AG10803 (cell line): ENCODE measurements around the gene NUDT16.

Experiments
- DNase-seq: peaks from one replicate; pipeline ENCODE4 v3.0.0; 2010; ENCODE audit warnings: low read depth
- H3K4me3 ChIP-seq: 2 replicates; pipeline ENCODE4 v1.5.1; 2011; ENCODE audit warnings: mild to moderate bottlenecking, low read length, control low read depth
- TF ChIP-seq, protein P1 (sequence below): conservative IDR thresholded peaks from 2 replicates; pipeline ENCODE4 v1.5.1; 2011; ENCODE audit warnings: mild to moderate bottlenecking, low read length, control low read depth, inconsistent platforms

Gene NUDT16

DNA sequence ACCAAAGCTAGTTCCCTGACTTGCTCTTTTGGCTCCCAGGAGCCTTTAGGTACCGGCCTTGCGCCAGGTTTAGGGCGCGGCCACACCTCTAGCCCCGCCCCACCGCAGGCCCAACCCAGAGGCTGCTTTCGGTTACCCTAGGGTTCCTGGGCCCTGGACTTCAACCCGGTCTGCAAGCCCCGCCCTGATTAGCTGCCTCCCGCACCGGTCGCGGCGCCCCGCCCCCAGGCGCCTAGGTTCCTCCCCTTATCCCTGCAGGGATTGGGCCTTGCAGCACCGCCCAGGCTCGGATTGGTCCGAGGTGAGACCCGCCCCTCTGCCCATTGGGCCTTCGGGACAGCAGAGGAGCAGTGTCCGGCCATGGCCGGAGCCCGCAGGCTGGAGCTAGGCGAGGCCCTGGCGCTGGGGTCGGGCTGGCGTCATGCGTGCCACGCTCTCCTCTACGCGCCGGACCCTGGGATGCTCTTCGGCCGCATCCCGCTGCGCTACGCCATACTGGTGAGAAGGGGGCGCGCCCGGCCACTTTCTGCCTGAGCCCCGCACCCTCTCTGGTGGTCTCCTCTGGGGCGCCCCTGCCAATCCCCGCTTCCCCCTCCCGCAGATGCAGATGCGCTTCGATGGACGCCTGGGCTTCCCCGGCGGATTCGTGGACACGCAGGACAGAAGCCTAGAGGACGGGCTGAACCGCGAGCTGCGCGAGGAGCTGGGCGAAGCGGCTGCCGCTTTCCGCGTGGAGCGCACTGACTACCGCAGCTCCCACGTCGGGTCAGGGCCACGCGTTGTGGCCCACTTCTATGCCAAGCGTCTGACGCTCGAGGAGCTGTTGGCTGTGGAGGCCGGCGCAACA is at the start of gene NUDT16:
Gene NUDT16 (plus strand): TSS at position 330 of the 847 bp plus-strand sequence. CDS start 31 bp downstream, at position 361.
- TF ChIP-seq, protein P1, sequence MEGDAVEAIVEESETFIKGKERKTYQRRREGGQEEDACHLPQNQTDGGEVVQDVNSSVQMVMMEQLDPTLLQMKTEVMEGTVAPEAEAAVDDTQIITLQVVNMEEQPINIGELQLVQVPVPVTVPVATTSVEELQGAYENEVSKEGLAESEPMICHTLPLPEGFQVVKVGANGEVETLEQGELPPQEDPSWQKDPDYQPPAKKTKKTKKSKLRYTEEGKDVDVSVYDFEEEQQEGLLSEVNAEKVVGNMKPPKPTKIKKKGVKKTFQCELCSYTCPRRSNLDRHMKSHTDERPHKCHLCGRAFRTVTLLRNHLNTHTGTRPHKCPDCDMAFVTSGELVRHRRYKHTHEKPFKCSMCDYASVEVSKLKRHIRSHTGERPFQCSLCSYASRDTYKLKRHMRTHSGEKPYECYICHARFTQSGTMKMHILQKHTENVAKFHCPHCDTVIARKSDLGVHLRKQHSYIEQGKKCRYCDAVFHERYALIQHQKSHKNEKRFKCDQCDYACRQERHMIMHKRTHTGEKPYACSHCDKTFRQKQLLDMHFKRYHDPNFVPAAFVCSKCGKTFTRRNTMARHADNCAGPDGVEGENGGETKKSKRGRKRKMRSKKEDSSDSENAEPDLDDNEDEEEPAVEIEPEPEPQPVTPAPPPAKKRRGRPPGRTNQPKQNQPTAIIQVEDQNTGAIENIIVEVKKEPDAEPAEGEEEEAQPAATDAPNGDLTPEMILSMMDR: no peak
- peak; percentile 99 for DNase-seq
- peak within 1 kb of the TSS; percentile 85 for H3K4me3 ChIP-seq

DNA sequence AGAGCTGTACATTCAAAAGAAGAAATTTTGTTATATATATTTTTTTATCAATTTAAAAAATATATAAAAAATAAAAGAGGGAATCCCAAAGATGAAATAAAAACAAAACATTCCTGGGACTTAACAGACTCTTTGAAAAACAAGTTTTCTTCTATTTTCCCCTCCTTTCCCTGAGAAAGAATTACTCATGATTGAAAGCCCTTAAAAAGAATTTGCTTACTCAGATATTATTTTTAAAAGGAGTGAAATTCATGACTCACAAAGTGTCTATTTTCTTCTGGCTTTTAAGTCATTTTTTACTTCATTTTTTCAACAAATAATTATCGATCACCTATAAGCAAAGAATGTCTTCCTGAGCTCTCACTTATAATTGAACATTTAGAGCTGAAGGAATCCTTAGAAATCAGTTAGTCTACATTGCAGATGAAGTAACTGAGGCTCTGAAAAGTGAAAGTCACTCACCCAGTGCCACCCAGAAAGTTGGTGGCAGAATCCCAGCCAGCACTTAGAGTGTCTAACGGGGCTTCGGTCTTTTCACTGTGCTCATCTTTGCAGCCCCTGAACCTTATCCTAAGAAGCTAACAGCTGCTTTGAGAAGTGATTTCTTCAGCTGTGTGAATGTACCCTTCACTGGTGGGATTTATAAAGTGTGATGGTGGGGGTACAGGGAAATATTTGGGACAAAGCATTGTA is 42.5 kb upstream of the NUDT16 start:
- H3K4me3 ChIP-seq: no peak overlapping the region
- TF ChIP-seq, protein P1: no peak
- DNase-seq: no peak

GRCh38 chr3:131341761-131342160 is 39.8 kb upstream of the NUDT16 start:
- no peak overlapping the region for H3K4me3 ChIP-seq
- TF ChIP-seq, protein P1: no peak
- DNase-seq: no peak

- H3K4me3 ChIP-seq: no peak overlapping the region
These were observed 32.7 kb upstream of the NUDT16 start for GRCh38 chr3:131348911-131349310.

GRCh38 chr3:131349454-131349853 is 32.1 kb upstream of the NUDT16 start:
- H3K4me3 ChIP-seq: no peak overlapping the region
- no peak for DNase-seq
- TF ChIP-seq, protein P1: no peak

More at GRCh38 chr3:131348911-131349310, 32.7 kb upstream of the NUDT16 start:
- TF ChIP-seq, protein P1: no peak
- DNase-seq: peak; percentile 3

- no peak overlapping the region for H3K4me3 ChIP-seq
- TF ChIP-seq, protein P1: no peak
- peak; percentile 70 for DNase-seq
These were observed 31.6 kb upstream of the NUDT16 start for GRCh38 chr3:131349946-131350347.
